KBM-7 (cell line): ENCODE measurements around the gene PDE3B.
"Not testable (repeated sequence)": the region's sequence is repeated elsewhere in the genome, so short reads cannot be mapped to it uniquely, and the experiment has no call there.

Experiments
- DNase-seq: peaks from one replicate; pipeline ENCODE4 v3.0.0-alpha.2; 2015
- in situ Hi-C: fragments of 300-500 bp; cut with MboI; formaldehyde crosslinking; loops from 2 replicates; pipeline ENCODE4 v1.14.3; 2020; ENCODE audit warnings: low sequenced_read_pairs, low pct_unique_long_range_greater_than_20kb, mixed read lengths

PDE3B gene

GRCh38 chr11:14643697-14644225, at the start of gene PDE3B:
TSS of gene PDE3B (plus strand) at chr11:14643804. CDS start at chr11:14644076, 272 bp downstream.
- in situ Hi-C loops = no loop called here
- peak; percentile 74 for DNase-seq

DNA sequence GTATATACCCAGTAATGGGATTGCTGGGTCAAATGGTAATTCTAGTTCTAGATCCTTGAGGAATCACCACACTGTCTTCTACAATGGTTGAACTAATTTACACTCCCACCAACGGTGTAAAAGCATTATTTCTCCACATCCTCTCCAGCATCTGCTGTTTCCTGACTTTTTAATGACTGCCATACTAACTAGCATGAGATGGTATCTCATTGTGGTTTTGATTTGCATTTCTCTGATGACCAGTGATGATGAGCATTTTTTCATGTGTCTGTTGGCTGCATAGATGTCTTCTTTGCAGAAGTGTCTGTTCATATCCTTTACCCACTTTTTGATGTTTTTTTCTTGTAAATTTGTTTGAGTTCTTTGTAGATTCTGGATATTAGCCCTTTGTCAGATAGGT, 48.3 kb upstream of the PDE3B start:
- peak; percentile 64 for DNase-seq
- in situ Hi-C loops = not testable (repeated sequence)

DNA sequence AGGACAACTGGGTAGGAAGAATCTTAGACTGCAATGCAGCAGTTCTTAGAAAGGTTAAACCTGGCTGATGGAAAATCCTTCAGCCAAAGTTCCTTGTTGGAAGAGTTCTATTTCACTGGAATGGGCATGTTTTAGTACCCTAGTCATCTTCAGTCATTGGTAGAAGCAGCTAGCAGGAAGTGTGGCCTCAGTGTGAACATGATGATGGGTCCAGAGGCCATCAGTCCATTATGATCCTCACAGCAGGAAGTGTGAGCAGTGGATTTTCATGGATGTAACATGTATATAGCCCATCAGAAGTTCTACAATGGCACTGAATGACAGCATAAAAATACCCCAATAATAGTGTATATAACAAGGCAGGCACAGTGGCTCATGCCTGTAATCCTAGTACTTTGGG, 35.9 kb upstream of the PDE3B start:
- DNase-seq = no peak

GRCh38 chr11:14609902-14610301, 33.7 kb upstream of the PDE3B start:
- no peak for DNase-seq
- in situ Hi-C loops = no loop called here

More for the DNA sequence above, 35.9 kb upstream of the PDE3B start:
- in situ Hi-C loops = no loop called here

GRCh38 chr11:14611939-14612338, 31.7 kb upstream of the PDE3B start:
- in situ Hi-C loops = no loop called here
- peak; percentile 9 for DNase-seq

- no peak for DNase-seq
- in situ Hi-C loops = no loop called here
Measured at GRCh38 chr11:14612694-14613093, 30.9 kb upstream of the PDE3B start.

DNA sequence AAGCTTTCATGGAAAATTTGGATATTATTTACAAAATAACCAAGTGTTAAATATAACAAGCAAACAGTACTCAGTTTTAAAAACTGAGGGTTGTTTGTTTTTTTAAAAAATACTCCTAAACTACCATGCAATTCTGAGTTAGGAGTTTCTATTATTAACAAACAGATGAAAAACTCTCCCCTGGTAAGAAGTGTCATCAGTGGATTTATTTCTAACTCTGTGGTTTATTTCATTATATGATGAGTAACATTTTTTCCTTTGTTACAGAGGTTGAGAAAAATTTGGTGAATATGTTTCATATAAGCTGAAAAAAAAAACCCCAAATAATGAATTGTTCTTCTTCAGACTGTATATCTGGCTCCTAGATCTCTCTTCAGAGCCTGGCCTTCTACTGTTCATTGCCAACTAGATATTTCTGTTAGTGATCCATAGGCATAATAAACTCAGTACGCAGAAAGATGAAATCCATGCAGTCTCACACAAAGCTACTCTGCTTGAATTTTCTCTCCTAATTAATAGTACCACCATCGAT, 29.4 kb upstream of the PDE3B start:
- no peak for DNase-seq
- in situ Hi-C loops = no loop called here

DNA sequence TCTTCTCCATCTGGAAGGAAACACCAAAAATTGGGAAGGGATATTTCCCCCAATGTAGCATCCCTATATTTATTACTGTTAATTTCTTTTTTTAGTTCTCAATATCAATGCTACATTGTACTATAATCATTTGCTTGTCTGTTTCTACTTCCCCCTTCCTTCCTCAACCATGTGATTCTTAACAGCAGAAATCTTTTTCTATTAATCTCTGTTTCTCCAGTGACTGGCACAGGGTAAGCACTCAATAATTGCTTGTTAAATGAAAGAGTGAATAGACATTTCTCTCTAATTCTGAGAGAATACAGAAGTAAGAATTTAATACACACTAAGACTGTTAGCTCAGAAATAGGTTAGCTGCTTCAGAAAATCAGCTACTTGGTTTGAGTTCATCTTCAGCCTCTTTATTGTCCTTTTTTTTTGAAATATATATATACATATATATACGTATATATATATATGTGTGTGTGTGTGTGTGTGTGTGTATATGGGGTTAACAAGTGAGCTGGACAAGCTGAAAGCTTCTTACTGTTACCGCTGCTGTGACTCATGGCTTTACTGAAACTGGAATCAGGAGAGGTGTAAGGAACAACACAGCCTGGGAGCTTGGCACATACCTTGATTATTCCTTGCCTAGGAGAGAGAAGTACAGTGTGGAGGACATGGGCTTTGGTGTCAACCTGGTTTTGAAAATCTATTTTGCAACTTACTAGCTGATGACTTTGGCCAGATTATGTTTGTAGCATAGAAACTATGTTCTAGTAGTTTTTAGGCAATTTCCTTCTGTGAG, 26.2 kb upstream of the PDE3B start:
- DNase-seq = no peak
- in situ Hi-C loops = no loop called here

DNA sequence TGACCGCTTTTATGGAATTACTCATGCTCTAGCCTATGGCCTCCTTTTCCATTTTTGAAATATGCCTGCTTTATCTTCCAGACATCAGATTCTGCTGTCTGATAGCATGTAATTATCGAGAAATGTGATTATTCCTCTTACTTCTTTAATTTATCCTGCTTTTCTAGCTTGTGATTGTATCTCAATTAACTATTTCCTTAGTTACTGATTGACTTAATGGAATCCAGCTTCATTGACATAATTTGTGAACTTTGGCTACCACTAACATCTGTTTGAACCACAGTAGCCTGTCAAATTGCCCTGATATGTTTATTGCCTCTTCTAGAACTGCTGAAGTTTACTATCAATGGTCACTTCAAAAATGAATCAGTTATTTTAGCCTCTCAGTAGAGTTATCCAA, 25.5 kb upstream of the PDE3B start:
- in situ Hi-C loops = no loop called here
- no peak for DNase-seq

DNA sequence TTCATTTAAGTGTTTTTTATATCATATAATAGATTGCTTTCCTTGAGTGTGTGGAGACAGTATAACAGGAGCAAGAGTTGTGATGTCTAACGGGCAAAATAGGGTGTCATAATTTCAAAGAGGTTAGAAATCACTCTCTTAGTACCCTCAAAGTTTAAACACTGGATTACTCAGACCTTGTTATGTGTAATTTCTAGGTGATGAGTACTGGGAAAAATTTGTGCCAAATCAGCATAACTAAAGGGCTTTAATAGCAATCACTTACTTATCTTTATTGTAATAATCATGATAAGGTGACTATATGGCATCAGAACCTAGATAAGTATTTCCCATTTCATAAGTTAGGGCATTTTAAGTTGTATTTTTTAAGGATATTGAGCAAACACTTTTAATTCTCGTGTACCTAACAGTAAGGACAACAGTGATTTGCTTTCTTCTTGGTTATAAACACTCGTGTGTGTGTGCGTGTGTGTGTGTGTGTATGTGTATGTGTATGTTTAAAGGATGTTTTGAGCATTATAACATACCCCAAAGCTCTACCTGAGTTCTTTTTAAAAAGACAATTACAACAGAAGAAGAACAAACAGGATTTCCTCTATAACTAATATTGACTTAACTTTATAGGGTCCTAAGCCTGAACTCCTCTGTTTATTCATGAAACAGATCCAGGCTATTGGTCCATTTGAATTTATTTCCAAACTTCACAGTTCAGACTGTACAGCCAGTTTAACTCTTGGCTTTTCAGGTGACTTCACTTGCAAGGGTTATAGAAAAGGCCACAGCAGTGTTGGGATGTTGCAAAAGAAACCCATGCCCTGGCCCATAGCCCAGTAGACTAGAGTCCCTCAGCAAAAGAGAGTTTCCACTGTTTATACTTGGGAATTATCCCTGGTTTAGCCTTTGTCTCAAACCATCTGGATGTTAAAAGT, 23.7 kb upstream of the PDE3B start:
- in situ Hi-C loops = no loop called here
- DNase-seq = no peak

DNA sequence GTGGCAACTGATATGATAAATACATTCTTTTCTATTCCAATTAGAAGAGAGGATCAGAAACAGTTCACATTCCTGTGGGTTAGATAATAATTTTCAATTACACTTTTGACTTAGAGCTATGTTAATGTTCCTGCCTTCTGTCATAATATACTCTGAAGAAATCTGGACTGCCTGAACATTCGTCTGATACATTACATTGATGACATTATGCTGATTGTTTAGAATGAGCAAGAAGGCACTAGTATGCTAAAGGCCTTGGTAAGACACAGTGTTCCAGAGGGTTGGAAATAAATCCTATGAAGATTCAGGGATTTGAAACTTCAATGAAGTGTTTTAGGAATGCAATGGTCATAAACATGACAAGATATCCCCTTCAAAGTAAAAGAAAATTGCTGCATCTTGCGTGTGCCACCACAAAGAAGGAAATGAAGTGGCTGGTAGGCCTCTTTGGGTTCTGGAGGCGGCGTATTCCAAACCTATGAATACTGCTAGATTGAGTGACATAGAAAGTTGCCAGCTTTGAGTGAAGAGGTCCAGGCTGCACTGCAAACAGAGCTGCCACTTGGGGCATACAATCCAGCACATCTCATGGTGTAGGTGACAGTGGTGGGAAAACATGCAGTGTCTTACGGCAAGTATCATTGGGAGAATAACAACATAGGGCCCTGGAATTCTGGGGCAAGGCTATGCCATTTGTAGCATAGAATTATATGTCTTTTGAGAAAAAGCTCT, 21.2 kb upstream of the PDE3B start:
- no peak for DNase-seq

GRCh38 chr11:14623036-14623435, 20.6 kb upstream of the PDE3B start:
- in situ Hi-C loops = no loop called here
- no peak for DNase-seq

More for the DNA sequence above, 21.2 kb upstream of the PDE3B start:
- in situ Hi-C loops = no loop called here

GRCh38 chr11:14625586-14626205, 17.9 kb upstream of the PDE3B start:
- DNase-seq = peak; percentile 65
- in situ Hi-C loops = no loop called here

DNA sequence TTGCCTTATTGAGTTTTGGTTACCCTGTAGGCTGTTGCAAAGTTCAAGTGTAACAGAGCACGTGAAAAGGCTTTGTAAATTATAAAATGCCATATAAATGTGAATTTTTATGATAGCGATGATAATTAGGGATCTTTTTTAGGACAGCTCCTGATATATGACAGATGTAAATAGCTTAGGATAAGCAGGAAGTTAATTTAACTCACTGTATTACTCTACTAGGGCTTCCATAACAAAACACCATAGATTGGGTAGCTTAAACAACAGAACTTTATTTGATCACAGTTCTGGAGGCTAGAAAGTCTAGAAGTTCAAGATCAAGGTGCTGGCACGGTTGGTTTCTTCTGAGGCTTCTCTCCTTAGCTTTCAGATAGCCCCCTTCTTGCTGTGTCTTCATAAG, 17.0 kb upstream of the PDE3B start:
- in situ Hi-C loops = no loop called here
- DNase-seq = no peak

GRCh38 chr11:14633506-14634224, 9.9 kb upstream of the PDE3B start:
- in situ Hi-C loops, DNase-seq: not testable (repeated sequence)

DNA sequence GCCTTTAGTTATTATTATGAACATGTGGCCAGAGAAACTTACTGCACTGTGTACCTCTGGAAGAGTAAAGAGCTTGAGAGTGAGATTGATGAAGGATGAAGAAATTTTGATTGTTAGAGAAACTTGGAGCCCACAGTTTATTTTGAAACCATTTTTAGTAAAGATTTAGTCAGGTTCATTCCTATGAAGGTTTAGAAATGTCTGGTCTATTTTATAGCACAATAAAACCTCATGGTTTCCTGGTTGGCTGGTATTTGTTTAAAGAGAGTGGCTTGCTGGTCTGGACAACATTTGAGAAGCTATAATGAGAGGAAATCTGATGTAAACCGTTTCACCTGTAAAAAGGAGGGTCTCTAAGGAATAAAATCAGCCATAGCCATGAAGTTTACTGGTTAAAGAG, 8.8 kb upstream of the PDE3B start:
- DNase-seq = no peak
- in situ Hi-C loops = no loop called here

DNA sequence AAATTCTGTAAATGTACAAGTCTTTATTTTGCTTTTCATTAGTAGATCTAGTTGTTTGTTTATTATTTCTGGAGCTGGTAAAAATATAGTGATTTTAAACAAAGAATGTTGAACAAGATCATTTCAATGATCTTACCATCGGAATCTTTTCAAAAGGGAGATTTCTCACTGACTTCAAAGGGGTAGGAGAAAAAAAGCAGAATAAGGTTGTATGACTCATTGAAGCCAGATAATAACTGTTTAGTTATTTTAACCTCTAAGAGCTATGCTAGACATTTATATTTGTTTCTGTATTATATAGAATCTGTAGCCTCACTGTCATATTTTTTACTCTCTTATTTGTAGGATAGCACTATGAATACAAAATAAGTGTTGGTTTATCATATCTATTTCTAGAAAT, 8.1 kb upstream of the PDE3B start:
- in situ Hi-C loops = no loop called here

GRCh38 chr11:14636119-14636518, 7.5 kb upstream of the PDE3B start:
- in situ Hi-C loops = no loop called here
- peak; percentile 88 for DNase-seq

More for the DNA sequence above, 8.1 kb upstream of the PDE3B start:
- DNase-seq = no peak
